ENCODE measurements around the gene DIAPH1.

DIAPH1 gene

DNA sequence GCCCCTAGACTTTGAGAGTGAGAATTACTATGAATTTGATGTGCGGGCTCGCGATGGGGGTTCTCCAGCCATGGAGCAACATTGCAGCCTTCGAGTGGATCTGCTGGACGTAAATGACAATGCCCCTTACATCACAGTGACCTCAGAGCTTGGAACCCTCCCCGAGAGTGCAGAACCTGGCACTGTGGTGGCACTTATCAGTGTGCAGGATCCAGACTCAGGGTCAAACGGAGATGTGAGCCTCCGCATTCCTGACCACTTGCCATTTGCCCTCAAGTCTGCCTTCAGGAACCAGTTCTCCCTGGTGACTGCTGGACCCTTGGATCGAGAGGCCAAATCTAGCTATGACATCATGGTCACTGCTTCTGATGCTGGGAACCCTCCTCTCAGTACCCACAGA lies 132.7 kb downstream of the DIAPH1 start:
- TF ChIP-seq CTCF (IDR thresholded peaks at IDR 0.05; ENCODE audit: poor library complexity, severe bottlenecking): no peak
- ATAC-seq (ENCODE audit: low read depth) (no peak), DNase-seq (ENCODE audit: low spot score) (no peak)
- Histone ChIP-seq H3K36me3 (ENCODE audit: low read depth) (no peaks in the 10 kb centered on the region; the same call in 1 of the 2 replicates), H3K27me3 (ENCODE audit: insufficient read depth, poor library complexity, severe bottlenecking) (no peaks in the 10 kb centered on the region), H3K4me3 (ENCODE audit: severe bottlenecking) (no peak overlapping the region), H3K27ac (ENCODE audit: poor library complexity, severe bottlenecking) (no peak overlapping the region), H3K9me3 (ENCODE audit: severe bottlenecking) (no peaks in the 10 kb centered on the region), H3K4me1 (ENCODE audit: insufficient read depth, poor library complexity, severe bottlenecking) (peaks cover 24% of the 10 kb centered on the region)

GRCh38 chr5:141485321-141486055 lies 133.3 kb downstream of the DIAPH1 start:
- no peak for TF ChIP-seq CTCF (IDR thresholded peaks at IDR 0.05; ENCODE audit: poor library complexity, severe bottlenecking)
- ATAC-seq (ENCODE audit: low read depth) (no peak), DNase-seq (ENCODE audit: low spot score) (no peak)
- H3K9me3 ChIP-seq (ENCODE audit: severe bottlenecking): no peaks in the 10 kb centered on the region
- peak overlapping the region; percentile 8 for H3K4me3 ChIP-seq (ENCODE audit: severe bottlenecking)
- H3K27ac ChIP-seq (ENCODE audit: poor library complexity, severe bottlenecking): no peak overlapping the region
- H3K4me1 ChIP-seq (ENCODE audit: insufficient read depth, poor library complexity, severe bottlenecking): peaks cover 24% of the 10 kb centered on the region
- no peaks in the 10 kb centered on the region for H3K27me3 ChIP-seq (ENCODE audit: insufficient read depth, poor library complexity, severe bottlenecking)
- no peaks in the 10 kb centered on the region; the same call in 1 of the 2 replicates for H3K36me3 ChIP-seq (ENCODE audit: low read depth)

GRCh38 chr5:141484641-141485311 lies 134.0 kb downstream of the DIAPH1 start, which contains the start of gene PCDHGC4:
TSS of gene PCDHGC4 (plus strand) at chr5:141485030. CDS start at chr5:141485174, 144 bp downstream.
- Histone ChIP-seq H3K9me3 (ENCODE audit: severe bottlenecking) (no peaks in the 10 kb centered on the region), H3K27ac (ENCODE audit: poor library complexity, severe bottlenecking) (no peak within 1 kb of the TSS), H3K4me3 (ENCODE audit: severe bottlenecking) (peak within 1 kb of the TSS; percentile 8), H3K36me3 (ENCODE audit: low read depth) (no peaks in the 10 kb centered on the region; the same call in 1 of the 2 replicates), H3K4me1 (ENCODE audit: insufficient read depth, poor library complexity, severe bottlenecking) (peaks cover 23% of the 10 kb centered on the region), H3K27me3 (ENCODE audit: insufficient read depth, poor library complexity, severe bottlenecking) (no peaks in the 10 kb centered on the region)
- TF ChIP-seq CTCF (IDR thresholded peaks at IDR 0.05; ENCODE audit: poor library complexity, severe bottlenecking): no peak
- ATAC-seq (ENCODE audit: low read depth) (no peak), DNase-seq (ENCODE audit: low spot score) (no peak)

GRCh38 chr5:141484310-141484640 lies 134.5 kb downstream of the DIAPH1 start:
- Histone ChIP-seq H3K4me1 (ENCODE audit: insufficient read depth, poor library complexity, severe bottlenecking) (peaks cover 18% of the 10 kb centered on the region), H3K27me3 (ENCODE audit: insufficient read depth, poor library complexity, severe bottlenecking) (no peaks in the 10 kb centered on the region), H3K9me3 (ENCODE audit: severe bottlenecking) (no peaks in the 10 kb centered on the region), H3K36me3 (ENCODE audit: low read depth) (no peaks in the 10 kb centered on the region; the same call in 1 of the 2 replicates), H3K27ac (ENCODE audit: poor library complexity, severe bottlenecking) (no peak overlapping the region), H3K4me3 (ENCODE audit: severe bottlenecking) (no peak overlapping the region)
- DNase-seq (ENCODE audit: low spot score) (no peak), ATAC-seq (ENCODE audit: low read depth) (no peak)
- no peak for TF ChIP-seq CTCF (IDR thresholded peaks at IDR 0.05; ENCODE audit: poor library complexity, severe bottlenecking)

- peaks cover 2% of the 10 kb centered on the region; the same call in 1 of the 2 replicates for H3K36me3 ChIP-seq (ENCODE audit: low read depth)
- H3K27ac ChIP-seq (ENCODE audit: poor library complexity, severe bottlenecking): no peak overlapping the region
- H3K4me3 ChIP-seq (ENCODE audit: severe bottlenecking): no peak overlapping the region
- ATAC-seq (ENCODE audit: low read depth) (no peak), DNase-seq (ENCODE audit: low spot score) (no peak)
- H3K27me3 ChIP-seq (ENCODE audit: insufficient read depth, poor library complexity, severe bottlenecking): no peaks in the 10 kb centered on the region
- H3K9me3 ChIP-seq (ENCODE audit: severe bottlenecking): no peaks in the 10 kb centered on the region
- H3K4me1 ChIP-seq (ENCODE audit: insufficient read depth, poor library complexity, severe bottlenecking): peaks cover 14% of the 10 kb centered on the region
- TF ChIP-seq CTCF (IDR thresholded peaks at IDR 0.05; ENCODE audit: poor library complexity, severe bottlenecking): no peak
Observed at GRCh38 chr5:141483902-141484301, 134.9 kb downstream of the DIAPH1 start.

All from RWPE2 (cell line).